Small intestine (tissue), 7 donors: ENCODE data around the gene MTURN. TPM values are rescaled to one million over a fixed set of nuclear protein-coding genes. Genes with fewer than 3 reads are reported as not detected.

Experiments used
- DNase-seq, 2 donors: peaks; one replicate each; pipeline versions ENCODE4 v3.0.0 to v3.0.0-alpha.2; 2013
- FAIRE-seq: peaks from 2 replicates; lab custom pipeline; 2012; peaks lifted over from hg19 to GRCh38; lab: Jason Lieb, UNC
- H3K27ac ChIP-seq, 3 donors: one replicate each; pipeline ENCODE4 v1.5.1; 2013; ENCODE audit warnings: low read length in 2 of 3, mild to moderate bottlenecking in 2 of 3, control low read depth in 1 of 3, inconsistent platforms in 1 of 3, low read depth in 1 of 3, moderate library complexity in 1 of 3
- H3K27me3 ChIP-seq, 3 donors: one replicate each; pipeline ENCODE4 v1.6.1; 2013; ENCODE audit warnings: low read length in 3 of 3, inconsistent platforms in 1 of 3; ENCODE audit not compliant: control insufficient read depth in 3 of 3, insufficient read depth in 3 of 3
- H3K36me3 ChIP-seq, 3 donors: one replicate each; pipeline ENCODE4 v1.6.1; 2013; ENCODE audit warnings: low read length in 3 of 3, inconsistent platforms in 1 of 3, low read depth in 1 of 3, mild to moderate bottlenecking in 1 of 3, moderate library complexity in 1 of 3; ENCODE audit not compliant: control insufficient read depth in 3 of 3, insufficient read depth in 2 of 3
- H3K4me1 ChIP-seq, 3 donors: one replicate each; pipeline ENCODE4 v1.6.1; 2013; ENCODE audit warnings: low read length in 2 of 3, inconsistent platforms in 1 of 3, low read depth in 1 of 3, mild to moderate bottlenecking in 1 of 3, moderate library complexity in 1 of 3; ENCODE audit not compliant: control insufficient read depth in 3 of 3, insufficient read depth in 2 of 3
- H3K4me3 ChIP-seq, 3 donors: one replicate each; pipeline ENCODE4 v1.5.1; 2013; ENCODE audit warnings: low read length in 3 of 3, control low read depth in 1 of 3, inconsistent platforms in 1 of 3, low read depth in 1 of 3, mild to moderate bottlenecking in 1 of 3, moderate library complexity in 1 of 3
- H3K9me3 ChIP-seq, 2 donors: one replicate each; pipeline ENCODE4 v1.6.1; 2013; ENCODE audit warnings: low read depth in 1 of 2, low read length in 1 of 2; ENCODE audit not compliant: control insufficient read depth in 2 of 2, insufficient read depth in 1 of 2
- WGBS, 3 donors: extraction: QIAGEN DNeasy Blood & Tissue Kit; methylation state at CpG; one replicate each; pipeline ENCODE4 v1.1.7; 2013; 5-methylcytosine and 5-hydroxymethylcytosine counted together
- polyA plus RNA-seq, 4 donors: library from polyadenylated mRNA; stranded (reverse) in 3 of 4; unstranded in 1 of 4; fragments of 200-250 nt in 3 of 4; fragments of 120-200 nt in 1 of 4; gene quantifications; one replicate each; pipeline versions ENCODE4 v1.2.1 to v1.2.3, GENCODE V29; 2013
- donor health status: healthy with polysubstance abuse.
- donor health status: control.
- donor health status: control.
- donor health status: Bipolar disorder and iron deficiency.
- donor health status: healthy.

The MTURN gene
- polyA plus RNA-seq, 4 donors = 2.2 to 11.1 (median 7.0) TPM

- no peaks in the 10 kb centered on the region for H3K27me3 ChIP-seq
- H3K4me1 ChIP-seq = no peaks in the 10 kb centered on the region
- 87 to 97% (median 93%) methylated on average over 2 of the region's 2 CpGs for WGBS, 3 donors
- no peaks in the 10 kb centered on the region for H3K36me3 ChIP-seq
- FAIRE-seq (no peak), DNase-seq (no peak)
- H3K9me3 ChIP-seq = peaks cover 0 to 7% of the 10 kb centered on the region in 2 donors
- H3K4me3 ChIP-seq = no peak overlapping the region
- no peak overlapping the region for H3K27ac ChIP-seq
Measured at GRCh38 chr7:30201921-30202320, 67.1 kb downstream of the MTURN start.

DNA sequence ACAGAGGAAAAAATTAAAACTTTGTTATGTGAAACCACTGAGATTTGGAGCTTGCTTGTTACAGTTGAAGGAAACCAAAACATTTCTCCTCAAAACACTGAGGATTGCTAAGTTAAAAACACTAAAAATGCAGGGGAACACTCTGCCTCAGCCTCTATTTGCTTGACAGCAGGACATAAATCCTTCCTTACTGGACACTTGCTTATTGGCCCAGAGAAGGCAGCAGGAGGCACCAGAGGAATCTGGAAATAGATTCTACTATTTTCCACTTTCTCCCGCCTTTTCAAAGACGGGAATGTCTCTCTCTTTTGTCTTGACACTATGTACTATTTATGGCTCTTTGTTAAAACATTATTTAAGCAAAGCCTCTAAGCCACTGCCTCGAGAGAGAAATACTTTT lies 67.9 kb downstream of the MTURN start:
- Histone ChIP-seq H3K36me3 (no peaks in the 10 kb centered on the region), H3K27me3 (no peaks in the 10 kb centered on the region), H3K4me1 (no peaks in the 10 kb centered on the region), H3K4me3 (no peak overlapping the region), H3K9me3 (peaks cover 0 to under 1% of the 10 kb centered on the region in 2 donors), H3K27ac (no peak overlapping the region)
- DNase-seq (no peak), FAIRE-seq (no peak)
- 78 to 87% (median 84%) methylated on average over 3 of the region's 3 CpGs for WGBS, 3 donors

DNA sequence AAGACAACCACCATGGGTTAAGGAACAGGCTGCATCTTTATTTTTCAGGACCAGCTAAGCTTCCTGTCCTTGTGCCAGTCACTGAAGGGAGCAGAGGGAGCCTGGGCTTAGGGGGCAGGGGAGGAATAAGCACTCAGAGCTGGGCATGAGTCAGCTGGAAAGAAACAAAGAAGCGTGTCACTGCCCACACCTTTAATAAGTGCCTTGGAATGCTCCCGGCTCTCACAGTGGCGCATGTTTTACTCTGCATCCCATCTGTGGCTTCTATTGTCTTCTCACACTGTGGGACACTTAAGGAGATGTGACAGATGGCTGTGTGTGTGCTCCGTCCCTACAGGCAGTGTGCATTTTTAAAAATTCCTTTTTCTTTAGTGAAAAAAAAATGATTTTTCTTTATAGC lies 71.7 kb downstream of the MTURN start:
- H3K9me3 ChIP-seq = no peaks in the 10 kb centered on the region
- no peak overlapping the region for H3K27ac ChIP-seq
- H3K4me1 ChIP-seq = no peaks in the 10 kb centered on the region
- DNase-seq (no peak), FAIRE-seq (no peak)
- H3K27me3 ChIP-seq = no peaks in the 10 kb centered on the region
- no peaks in the 10 kb centered on the region for H3K36me3 ChIP-seq
- no peak overlapping the region for H3K4me3 ChIP-seq
- 74 to 89% (median 78%) methylated on average over 4 of the region's 4 CpGs for WGBS, 3 donors

GRCh38 chr7:30206942-30207341 lies 72.2 kb downstream of the MTURN start:
- DNase-seq = no peak
- no peak for FAIRE-seq

GRCh38 chr7:30207376-30207775 lies 72.6 kb downstream of the MTURN start:
- FAIRE-seq (no peak), DNase-seq (no peak)
- Histone ChIP-seq H3K27ac (no peak overlapping the region), H3K4me1 (no peaks in the 10 kb centered on the region), H3K4me3 (no peak overlapping the region), H3K27me3 (no peaks in the 10 kb centered on the region), H3K9me3 (no peaks in the 10 kb centered on the region), H3K36me3 (no peaks in the 10 kb centered on the region)
- 83 to 93% (median 85%) methylated on average over 4 of the region's 4 CpGs for WGBS, 3 donors

More at GRCh38 chr7:30206942-30207341, 72.2 kb downstream of the MTURN start:
- Histone ChIP-seq H3K27ac (no peak overlapping the region), H3K27me3 (no peaks in the 10 kb centered on the region), H3K9me3 (no peaks in the 10 kb centered on the region), H3K4me3 (no peak overlapping the region), H3K4me1 (no peaks in the 10 kb centered on the region), H3K36me3 (no peaks in the 10 kb centered on the region)
- 76 to 83% (median 77%) methylated on average over 8 of the region's 8 CpGs for WGBS, 3 donors

DNA sequence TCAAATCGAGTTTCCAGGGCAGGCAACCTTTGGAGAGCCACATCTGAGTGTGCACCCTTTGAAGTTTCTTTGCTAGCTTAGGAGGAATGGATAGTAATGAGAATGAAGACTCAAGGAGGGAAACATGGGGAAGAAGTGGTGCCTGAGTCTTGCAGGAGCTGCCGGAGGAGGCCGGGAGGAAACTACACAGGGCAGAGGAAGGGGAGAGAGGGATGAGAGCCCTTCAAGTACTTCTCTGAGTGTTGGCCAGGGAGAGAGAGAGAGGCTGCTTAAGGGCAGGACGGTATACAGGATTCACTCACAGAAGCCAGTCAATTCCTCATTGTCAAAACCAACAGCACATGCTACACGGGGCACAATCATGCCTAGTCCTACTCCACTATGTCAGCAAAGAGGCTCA lies 75.2 kb downstream of the MTURN start:
- no peaks in the 10 kb centered on the region for H3K9me3 ChIP-seq
- 83 to 94% (median 88%) methylated on average over 5 of the region's 5 CpGs for WGBS, 3 donors
- H3K27me3 ChIP-seq = no peaks in the 10 kb centered on the region
- H3K36me3 ChIP-seq = no peaks in the 10 kb centered on the region
- H3K27ac ChIP-seq = no peak overlapping the region
- DNase-seq (no peak), FAIRE-seq (no peak)
- H3K4me1 ChIP-seq = peaks cover 0 to 10% (median 4%) of the 10 kb centered on the region in 3 donors
- H3K4me3 ChIP-seq = no peak overlapping the region

Other genes with a start within 250 kb of the MTURN start
- gene SCRN1, start 145.2 kb upstream of the MTURN start, polyA plus RNA-seq = 10 to 100 TPM in 2 of 4 donors, 1 to 10 TPM in 2; 1.3 to 16.9 (median 7.4) TPM
- gene FKBP14, start 108.3 kb upstream of the MTURN start, polyA plus RNA-seq = 10 to 100 TPM in 1 of 4 donors, 1 to 10 TPM in 1, under 1 TPM in 2; 0.45 to 11.1 (median 1.8) TPM
- gene PLEKHA8, start 106.6 kb upstream of the MTURN start, polyA plus RNA-seq = 1 to 10 TPM; 3.8 to 5.0 (median 4.4) TPM
- gene ZNRF2, start 149.6 kb downstream of the MTURN start, polyA plus RNA-seq = 10 to 100 TPM in 3 of 4 donors, 1 to 10 TPM in 1; 8.9 to 19.9 (median 16.0) TPM